ENCODE data around the gene CCL17.

CCL17 gene

GRCh38 chr16:57464523-57464922 is 60.0 kb downstream of the CCL17 start:
- TF ChIP-seq CTCF (conservative IDR thresholded peaks at IDR 0.05), result no peak
- no peak overlapping the region for H3K27ac ChIP-seq

Measured in VCaP (cell line).